ENCODE measurements around the gene ADAMTS17.

The ADAMTS17 gene

DNA sequence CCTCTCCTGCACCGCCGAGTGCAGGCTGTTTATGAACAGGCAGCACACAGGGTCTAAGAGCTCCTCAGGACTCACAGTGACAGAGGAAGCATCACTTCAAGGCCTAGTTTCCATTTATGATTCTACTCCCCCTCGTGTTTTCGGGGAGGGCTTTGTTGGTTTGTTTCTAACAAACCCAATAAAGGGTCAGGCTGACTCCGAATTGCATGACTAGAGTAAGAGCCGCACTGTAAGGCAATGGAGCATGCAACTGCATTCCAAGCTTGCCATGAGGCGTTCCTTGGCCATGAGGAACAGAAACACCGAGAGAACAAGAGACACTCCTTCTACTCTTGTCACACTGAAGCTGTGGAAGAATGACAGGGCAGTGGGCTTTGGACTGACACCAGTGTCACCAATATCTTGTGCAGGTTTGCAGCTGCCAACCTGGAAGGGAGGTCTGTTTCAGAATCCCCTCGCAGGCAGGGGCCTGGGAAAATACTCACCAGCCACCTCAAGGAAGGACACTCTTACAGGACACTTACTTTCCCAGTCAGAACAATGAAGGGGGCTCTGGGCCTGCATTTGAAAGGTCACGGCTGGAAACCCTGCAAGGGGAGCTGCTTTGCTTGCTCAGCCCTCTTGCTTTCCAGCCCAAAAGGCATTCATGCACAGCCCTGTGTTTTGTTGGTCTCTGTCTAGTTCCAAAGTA lies 96.8 kb downstream of the ADAMTS17 start:
- TF ChIP-seq, protein P1, sequence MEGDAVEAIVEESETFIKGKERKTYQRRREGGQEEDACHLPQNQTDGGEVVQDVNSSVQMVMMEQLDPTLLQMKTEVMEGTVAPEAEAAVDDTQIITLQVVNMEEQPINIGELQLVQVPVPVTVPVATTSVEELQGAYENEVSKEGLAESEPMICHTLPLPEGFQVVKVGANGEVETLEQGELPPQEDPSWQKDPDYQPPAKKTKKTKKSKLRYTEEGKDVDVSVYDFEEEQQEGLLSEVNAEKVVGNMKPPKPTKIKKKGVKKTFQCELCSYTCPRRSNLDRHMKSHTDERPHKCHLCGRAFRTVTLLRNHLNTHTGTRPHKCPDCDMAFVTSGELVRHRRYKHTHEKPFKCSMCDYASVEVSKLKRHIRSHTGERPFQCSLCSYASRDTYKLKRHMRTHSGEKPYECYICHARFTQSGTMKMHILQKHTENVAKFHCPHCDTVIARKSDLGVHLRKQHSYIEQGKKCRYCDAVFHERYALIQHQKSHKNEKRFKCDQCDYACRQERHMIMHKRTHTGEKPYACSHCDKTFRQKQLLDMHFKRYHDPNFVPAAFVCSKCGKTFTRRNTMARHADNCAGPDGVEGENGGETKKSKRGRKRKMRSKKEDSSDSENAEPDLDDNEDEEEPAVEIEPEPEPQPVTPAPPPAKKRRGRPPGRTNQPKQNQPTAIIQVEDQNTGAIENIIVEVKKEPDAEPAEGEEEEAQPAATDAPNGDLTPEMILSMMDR (IDR thresholded peaks at IDR 0.05; ENCODE audit: low read depth, low read length) = no peak
- H3K4me3 ChIP-seq (ENCODE audit: low read depth, low read length) = no peak overlapping the region

DNA sequence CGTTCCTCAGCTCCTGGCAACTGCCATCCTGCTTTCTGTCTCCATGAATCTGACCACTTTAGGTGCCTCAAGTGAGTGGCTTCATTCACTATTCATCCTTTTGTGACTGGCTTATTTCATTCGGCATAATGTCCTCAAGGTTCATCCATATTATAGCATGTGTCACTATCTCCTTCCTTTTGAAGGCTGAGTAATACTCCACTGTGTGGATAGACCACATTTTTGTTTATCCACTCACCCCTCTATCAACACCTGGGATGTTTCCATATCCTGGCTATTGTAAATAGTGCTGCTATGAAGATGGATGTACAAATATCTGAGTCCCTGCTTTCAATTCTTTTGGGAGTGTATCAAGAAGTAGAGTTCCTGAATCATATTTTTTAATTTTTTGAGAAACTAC lies 98.8 kb downstream of the ADAMTS17 start:
- TF ChIP-seq, protein P1 (IDR thresholded peaks at IDR 0.05; ENCODE audit: low read depth, low read length) = no peak
- no peak overlapping the region for H3K4me3 ChIP-seq (ENCODE audit: low read depth, low read length)

DNA sequence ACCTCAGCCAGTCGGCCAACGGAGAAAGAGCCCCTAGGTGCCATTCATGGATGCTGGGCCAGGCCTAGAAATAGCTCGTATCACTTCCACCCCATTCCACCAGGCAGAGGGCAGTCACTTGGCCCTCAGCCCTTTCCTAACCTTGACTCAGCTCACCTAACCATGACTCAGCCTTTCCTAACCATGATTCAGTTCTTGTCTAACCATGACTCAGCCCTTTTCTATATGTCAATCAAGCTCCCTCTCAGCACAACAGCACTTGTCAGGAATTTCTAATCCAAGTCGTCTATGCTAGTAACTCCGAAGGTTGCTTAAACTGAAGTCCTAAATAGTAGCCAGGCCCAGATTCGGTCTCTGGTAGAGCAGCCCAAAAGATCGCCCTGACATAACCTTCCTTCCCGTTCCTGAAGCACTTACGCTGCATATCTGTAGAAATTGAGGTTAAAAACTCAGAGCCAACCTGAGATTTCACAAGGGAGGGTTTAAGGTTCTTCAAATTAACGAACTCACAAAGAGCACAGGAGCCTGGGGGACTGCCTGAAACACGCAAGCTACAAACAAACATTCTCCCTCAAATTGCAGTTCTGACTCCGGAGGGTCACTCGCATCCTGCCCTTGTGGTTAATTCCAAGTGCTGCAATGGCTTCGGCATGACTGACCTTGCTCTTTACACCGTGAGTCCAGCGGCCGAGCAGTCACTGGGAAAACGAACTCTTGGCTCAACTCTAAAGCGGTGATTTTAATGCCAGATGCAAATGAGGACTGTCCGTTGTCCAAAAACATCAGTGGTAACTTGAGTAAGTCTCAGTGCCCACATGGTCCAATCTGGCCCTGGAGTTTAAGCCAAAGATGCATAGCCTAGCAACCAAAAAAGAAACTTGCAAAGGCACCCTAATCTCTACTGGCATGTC lies 99.9 kb downstream of the ADAMTS17 start:
- no peak overlapping the region for H3K4me3 ChIP-seq (ENCODE audit: low read depth, low read length)
- TF ChIP-seq, protein P1 (IDR thresholded peaks at IDR 0.05; ENCODE audit: low read depth, low read length) = no peak

DNA sequence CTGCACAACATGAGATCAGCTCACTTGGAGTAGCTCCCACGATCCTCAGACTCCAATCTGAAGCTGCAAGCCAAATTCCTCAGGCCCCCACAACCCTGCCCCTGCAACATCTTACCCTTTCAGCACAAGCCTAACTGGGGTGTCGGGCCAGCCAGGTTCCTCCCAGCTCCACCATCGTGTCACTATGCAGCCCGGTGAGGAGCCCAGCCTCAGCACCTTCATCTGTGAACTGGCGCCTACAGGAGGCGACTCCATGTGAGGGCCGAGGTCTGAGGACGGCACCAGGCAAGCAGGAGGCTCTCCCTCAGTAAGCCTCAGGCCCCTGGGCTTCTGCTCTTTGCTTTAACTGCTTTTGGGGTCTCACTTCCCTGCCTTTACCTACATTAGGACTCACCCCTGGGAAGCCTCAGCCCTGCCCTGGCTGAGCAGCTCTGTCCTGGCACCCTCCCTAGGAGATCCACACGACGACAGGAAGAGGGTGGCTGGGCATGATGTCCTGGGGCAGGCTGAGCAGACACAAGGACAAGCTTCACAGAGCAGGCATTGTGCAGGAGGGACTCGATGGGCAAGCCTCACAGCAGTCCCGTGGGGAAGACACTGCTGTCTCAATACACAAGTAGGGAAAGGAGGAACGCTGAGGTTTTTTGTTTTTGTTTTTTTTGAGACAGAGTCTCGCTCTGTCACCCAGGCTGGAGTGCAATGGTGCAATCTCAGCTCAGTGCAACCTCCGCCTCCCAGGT lies 104.6 kb downstream of the ADAMTS17 start:
- TF ChIP-seq, protein P1 (IDR thresholded peaks at IDR 0.05; ENCODE audit: low read depth, low read length) = no peak

DNA sequence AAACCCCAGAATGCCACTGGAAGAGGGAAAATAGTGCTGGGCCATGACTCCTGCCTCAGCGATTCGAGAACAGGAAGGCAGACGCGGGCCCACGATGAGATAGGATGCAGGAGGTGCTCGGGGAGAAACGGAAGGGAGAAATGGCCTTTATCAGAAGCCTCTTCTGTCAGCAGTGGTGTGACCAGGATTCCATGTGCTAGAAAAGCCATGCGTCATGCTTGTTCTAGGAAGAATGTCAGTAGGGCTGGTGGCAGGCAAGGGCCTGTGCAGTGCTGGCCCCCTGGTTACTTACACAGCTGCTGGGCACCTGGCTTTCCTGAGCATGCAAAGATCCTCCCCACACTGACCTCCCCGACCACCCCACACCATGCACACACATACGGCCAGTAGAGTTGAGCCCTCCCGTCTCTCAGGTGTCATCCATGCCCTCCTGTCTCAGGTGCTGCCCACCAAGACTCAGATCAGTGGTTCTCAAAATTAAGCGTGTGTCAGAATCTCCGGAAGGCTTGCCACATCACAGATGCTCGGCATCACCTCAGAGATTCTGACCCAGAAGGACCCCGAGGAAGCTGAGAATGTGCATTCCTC lies 106.7 kb downstream of the ADAMTS17 start:
- no peak overlapping the region for H3K4me3 ChIP-seq (ENCODE audit: low read depth, low read length)
- TF ChIP-seq, protein P1 (IDR thresholded peaks at IDR 0.05; ENCODE audit: low read depth, low read length) = no peak

More for the DNA sequence above, 104.6 kb downstream of the ADAMTS17 start:
- H3K4me3 ChIP-seq (ENCODE audit: low read depth, low read length) = no peak overlapping the region

DNA sequence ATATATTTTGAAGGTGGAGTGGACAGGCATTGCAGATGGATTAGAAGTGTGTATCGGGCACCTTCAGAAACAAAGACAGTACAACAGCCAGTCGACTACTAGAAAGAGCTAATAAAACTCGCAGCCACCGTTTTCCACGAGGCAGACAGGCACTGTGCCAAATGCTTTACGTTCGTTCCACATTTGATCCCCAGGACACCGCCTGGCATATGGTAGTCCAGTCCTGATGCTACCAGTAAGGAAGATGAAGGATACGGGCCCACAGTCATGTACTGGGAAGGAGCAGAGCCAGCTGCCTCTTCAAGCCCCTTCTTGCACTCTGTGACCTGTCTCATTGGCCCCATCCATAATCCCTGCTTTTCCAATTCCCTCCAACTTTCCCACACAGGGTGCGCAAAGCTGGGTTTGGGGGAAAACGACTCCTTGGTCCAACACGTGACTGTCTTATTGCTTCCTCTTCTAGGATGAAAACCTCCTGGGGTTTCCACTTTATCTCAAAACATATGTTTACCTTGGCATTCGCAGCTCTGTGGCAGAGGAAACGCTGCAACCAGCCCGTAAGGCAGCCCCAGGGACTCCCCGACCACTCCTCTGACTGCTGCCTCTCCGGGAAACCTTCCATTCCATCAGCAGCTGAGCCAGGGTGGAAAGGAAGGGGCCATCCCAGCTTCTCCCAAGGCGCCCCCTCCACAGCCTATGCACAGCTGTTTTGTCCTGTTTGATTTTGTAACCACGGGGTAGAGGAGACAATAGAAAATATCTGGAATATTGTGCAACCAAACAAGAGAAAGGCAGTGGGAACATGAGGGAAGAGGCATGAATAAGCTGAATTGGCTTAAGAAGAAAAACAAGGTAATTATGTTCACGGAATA lies 107.4 kb downstream of the ADAMTS17 start:
- TF ChIP-seq, protein P1 (IDR thresholded peaks at IDR 0.05; ENCODE audit: low read depth, low read length) = no peak
- no peak overlapping the region for H3K4me3 ChIP-seq (ENCODE audit: low read depth, low read length)
